Ishikawa (cell line): ENCODE results near the gene HP.

Experiments used
- CEBPB ChIP-seq: IDR thresholded peaks from 2 replicates; pipeline ENCODE4 v1.6.1; 2012
- CREB1 ChIP-seq: IDR thresholded peaks from 2 replicates; pipeline ENCODE4 v1.6.1; 2012; ENCODE audit warnings: low read depth
- EGR1 ChIP-seq: IDR thresholded peaks from 2 replicates; pipeline ENCODE4 v1.6.1; 2012
- EP300 ChIP-seq: IDR thresholded peaks from 2 replicates; pipeline ENCODE4 v1.6.1; 2012; ENCODE audit warnings: borderline replicate concordance
- FOXM1 ChIP-seq: IDR thresholded peaks from 2 replicates; pipeline ENCODE4 v1.6.1; 2012; ENCODE audit warnings: low read depth, borderline replicate concordance
- NFIC ChIP-seq: IDR thresholded peaks from 2 replicates; pipeline ENCODE4 v1.6.1; 2012
- RAD21 ChIP-seq: IDR thresholded peaks from 2 replicates; pipeline ENCODE4 v1.6.1; 2012; ENCODE audit warnings: low read depth
- TAF1 ChIP-seq: IDR thresholded peaks from 2 replicates; pipeline ENCODE4 v1.6.1; 2012; ENCODE audit warnings: low read depth, mild to moderate bottlenecking
- TCF12 ChIP-seq: IDR thresholded peaks from 2 replicates; pipeline ENCODE4 v1.6.1; 2012; ENCODE audit warnings: low read depth
- TEAD4 ChIP-seq: IDR thresholded peaks from 2 replicates; pipeline ENCODE4 v1.6.1; 2012
- USF1 ChIP-seq: IDR thresholded peaks from 2 replicates; pipeline ENCODE4 v1.6.1; 2012
- YY1 ChIP-seq: IDR thresholded peaks from 2 replicates; pipeline ENCODE4 v1.6.1; 2012; ENCODE audit warnings: low read depth
- ZBTB7A ChIP-seq: IDR thresholded peaks from 2 replicates; pipeline ENCODE4 v1.6.1; 2012; ENCODE audit warnings: low read depth
- TF ChIP-seq, protein P1 (sequence below): IDR thresholded peaks from 2 replicates; pipeline ENCODE4 v1.6.1; 2012; ENCODE audit warnings: low read depth, mild to moderate bottlenecking
- TF ChIP-seq, protein P2 (sequence below): IDR thresholded peaks from 2 replicates; pipeline ENCODE4 v1.6.1; 2012

The HP gene

GRCh38 chr16:72013389-72013788 is 40.9 kb upstream of the HP start:
- TF ChIP-seq EP300 (no peak), TCF12 (no peak), CREB1 (no peak), YY1 (no peak), TAF1 (no peak), CEBPB (no peak), TEAD4 (no peak), RAD21 (no peak)
- TF ChIP-seq, protein P1, sequence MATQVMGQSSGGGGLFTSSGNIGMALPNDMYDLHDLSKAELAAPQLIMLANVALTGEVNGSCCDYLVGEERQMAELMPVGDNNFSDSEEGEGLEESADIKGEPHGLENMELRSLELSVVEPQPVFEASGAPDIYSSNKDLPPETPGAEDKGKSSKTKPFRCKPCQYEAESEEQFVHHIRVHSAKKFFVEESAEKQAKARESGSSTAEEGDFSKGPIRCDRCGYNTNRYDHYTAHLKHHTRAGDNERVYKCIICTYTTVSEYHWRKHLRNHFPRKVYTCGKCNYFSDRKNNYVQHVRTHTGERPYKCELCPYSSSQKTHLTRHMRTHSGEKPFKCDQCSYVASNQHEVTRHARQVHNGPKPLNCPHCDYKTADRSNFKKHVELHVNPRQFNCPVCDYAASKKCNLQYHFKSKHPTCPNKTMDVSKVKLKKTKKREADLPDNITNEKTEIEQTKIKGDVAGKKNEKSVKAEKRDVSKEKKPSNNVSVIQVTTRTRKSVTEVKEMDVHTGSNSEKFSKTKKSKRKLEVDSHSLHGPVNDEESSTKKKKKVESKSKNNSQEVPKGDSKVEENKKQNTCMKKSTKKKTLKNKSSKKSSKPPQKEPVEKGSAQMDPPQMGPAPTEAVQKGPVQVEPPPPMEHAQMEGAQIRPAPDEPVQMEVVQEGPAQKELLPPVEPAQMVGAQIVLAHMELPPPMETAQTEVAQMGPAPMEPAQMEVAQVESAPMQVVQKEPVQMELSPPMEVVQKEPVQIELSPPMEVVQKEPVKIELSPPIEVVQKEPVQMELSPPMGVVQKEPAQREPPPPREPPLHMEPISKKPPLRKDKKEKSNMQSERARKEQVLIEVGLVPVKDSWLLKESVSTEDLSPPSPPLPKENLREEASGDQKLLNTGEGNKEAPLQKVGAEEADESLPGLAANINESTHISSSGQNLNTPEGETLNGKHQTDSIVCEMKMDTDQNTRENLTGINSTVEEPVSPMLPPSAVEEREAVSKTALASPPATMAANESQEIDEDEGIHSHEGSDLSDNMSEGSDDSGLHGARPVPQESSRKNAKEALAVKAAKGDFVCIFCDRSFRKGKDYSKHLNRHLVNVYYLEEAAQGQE = no peak
- TF ChIP-seq, protein P2, sequence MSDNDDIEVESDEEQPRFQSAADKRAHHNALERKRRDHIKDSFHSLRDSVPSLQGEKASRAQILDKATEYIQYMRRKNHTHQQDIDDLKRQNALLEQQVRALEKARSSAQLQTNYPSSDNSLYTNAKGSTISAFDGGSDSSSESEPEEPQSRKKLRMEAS = no peak

DNA sequence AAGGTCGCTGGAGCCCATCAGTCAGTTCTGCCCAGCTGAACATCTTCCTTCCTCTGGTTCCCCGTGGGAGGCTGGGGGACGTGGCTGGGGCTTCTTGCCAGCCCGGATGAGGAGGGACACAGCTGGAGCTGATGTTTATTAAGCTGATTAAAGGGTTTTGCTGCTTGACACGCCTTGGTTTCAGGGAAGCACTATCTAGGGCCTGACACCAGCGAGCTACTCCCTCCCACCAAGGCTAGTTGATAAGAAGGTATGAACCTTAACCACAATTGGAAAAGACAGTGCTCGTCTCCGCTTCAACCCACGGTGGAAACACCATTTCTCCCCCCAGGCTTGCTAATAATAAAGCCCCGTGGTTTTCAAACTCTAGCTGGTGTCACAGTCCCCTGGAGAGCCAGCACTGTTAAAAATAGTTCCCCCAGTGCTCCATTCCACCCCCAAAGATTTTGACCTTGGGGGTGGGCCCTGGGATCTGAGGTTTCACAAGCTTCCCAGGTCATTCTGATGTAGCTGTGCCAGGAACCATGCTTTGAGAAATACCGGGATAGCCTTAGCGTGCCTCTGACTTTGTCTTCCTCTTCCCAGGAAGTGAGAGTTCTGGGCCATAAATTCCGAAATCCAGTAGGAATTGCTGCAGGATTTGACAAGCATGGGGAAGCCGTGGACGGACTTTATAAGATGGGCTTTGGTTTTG is 40.3 kb upstream of the HP start:
- TF ChIP-seq RAD21 (no peak), YY1 (no peak), EGR1 (no peak), ZBTB7A (no peak), CREB1 (no peak), TAF1 (no peak)
- TF ChIP-seq, protein P1 = no peak
- TF ChIP-seq, protein P2 = no peak

DNA sequence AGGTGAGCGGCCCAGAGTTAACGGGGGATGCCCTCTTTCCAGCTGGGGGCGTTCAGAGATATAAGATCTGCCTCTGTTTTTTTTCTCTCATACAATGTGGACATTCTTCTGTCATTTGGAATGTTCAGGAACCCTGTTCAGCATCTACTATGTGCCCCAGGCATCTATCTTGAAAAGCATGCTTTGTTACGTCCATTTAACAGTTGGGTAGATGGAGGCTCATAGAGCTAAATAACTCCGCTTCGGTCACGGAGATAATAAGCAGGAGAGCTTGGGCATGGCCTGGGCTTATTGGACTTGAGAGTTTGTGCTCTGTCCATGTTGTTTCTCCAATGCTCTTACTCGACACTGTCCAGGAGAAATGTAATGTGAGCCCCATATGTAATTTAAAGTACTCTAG is 39.6 kb upstream of the HP start:
- TF ChIP-seq TAF1 = no peak
- TF ChIP-seq CREB1 = no peak
- TF ChIP-seq YY1 = no peak
- TF ChIP-seq, protein P2 = no peak
- TF ChIP-seq, protein P1 = no peak
- TF ChIP-seq RAD21 = no peak
- TF ChIP-seq CEBPB = no peak
- TF ChIP-seq ZBTB7A = no peak
- TF ChIP-seq FOXM1 = no peak
- no peak for TF ChIP-seq NFIC
- TF ChIP-seq TEAD4 = no peak
- no peak for TF ChIP-seq USF1
- no peak for TF ChIP-seq EGR1
- TF ChIP-seq EP300 = no peak
- TF ChIP-seq TCF12 = no peak

DNA sequence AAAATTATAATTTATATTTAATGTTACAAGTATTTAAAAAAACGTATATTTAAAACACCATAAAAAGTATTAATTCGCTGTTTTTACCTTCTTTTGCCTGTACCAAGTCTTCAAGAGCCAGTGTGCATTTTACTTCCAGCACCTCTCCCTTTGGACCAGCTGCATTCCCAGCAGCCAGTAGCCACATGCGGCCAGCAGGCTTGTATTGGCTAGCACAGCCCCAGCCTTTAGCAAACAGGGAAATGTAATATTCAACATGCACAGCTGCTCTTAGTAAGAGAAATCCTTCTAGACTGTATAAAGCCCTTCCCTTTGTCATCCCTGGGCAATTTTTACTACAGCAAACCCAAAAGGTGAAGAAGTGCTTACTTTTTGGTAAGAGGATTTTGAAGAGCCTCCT is 39.2 kb upstream of the HP start:
- no peak for TF ChIP-seq FOXM1
- no peak for TF ChIP-seq YY1
- no peak for TF ChIP-seq EP300
- no peak for TF ChIP-seq TEAD4
- TF ChIP-seq CREB1 = no peak
- TF ChIP-seq TCF12 = no peak
- TF ChIP-seq USF1 = no peak
- TF ChIP-seq TAF1 = no peak
- TF ChIP-seq NFIC = no peak
- no peak for TF ChIP-seq ZBTB7A
